Astrocyte (in vitro differentiated cells and primary cell): Measurements from ENCODE around the gene ZBTB17. TPM values are rescaled to one million over a fixed set of nuclear protein-coding genes. Genes with fewer than 3 reads are reported as not detected.

Source experiments
- DNase-seq: peaks from one replicate; pipeline ENCODE4 v3.0.0-alpha.2; 2010; ENCODE audit warnings: low read depth
- FAIRE-seq: peaks from 2 replicates; lab custom pipeline; 2011; peaks lifted over from hg19 to GRCh38; lab: Jason Lieb, UNC
- H2AFZ ChIP-seq: 2 replicates; pipeline ENCODE4 v1.6.0; 2012; ENCODE audit warnings: low read depth, low read length, inconsistent platforms
- H3K27ac ChIP-seq: 2 replicates; pipeline ENCODE4 v1.5.1; 2011; ENCODE audit warnings: low read depth, low read length, inconsistent platforms
- H3K27me3 ChIP-seq: 2 replicates; pipeline ENCODE4 v1.6.0; 2011; ENCODE audit warnings: low read length, inconsistent platforms; ENCODE audit not compliant: insufficient read depth
- H3K36me3 ChIP-seq: 2 replicates; pipeline ENCODE4 v1.5.1; 2011; ENCODE audit warnings: low read length, inconsistent platforms; ENCODE audit not compliant: insufficient read depth
- H3K4me1 ChIP-seq: 2 replicates; pipeline ENCODE4 v1.5.1; 2011; ENCODE audit warnings: low read length, inconsistent platforms; ENCODE audit not compliant: insufficient read depth
- H3K4me2 ChIP-seq: 2 replicates; pipeline ENCODE4 v1.6.0; 2012; ENCODE audit warnings: low read length, inconsistent platforms
- H3K4me3 ChIP-seq: 2 replicates; pipeline ENCODE4 v1.5.1; 2011; ENCODE audit warnings: low read depth, mild to moderate bottlenecking, low read length, inconsistent platforms; ENCODE audit not compliant: insufficient read depth
- H3K79me2 ChIP-seq: 2 replicates; pipeline ENCODE4 v1.6.0; 2012; ENCODE audit warnings: mild to moderate bottlenecking, low read length, inconsistent platforms; ENCODE audit not compliant: insufficient read depth
- H3K9ac ChIP-seq: 2 replicates; pipeline ENCODE4 v1.6.0; 2012; ENCODE audit warnings: mild to moderate bottlenecking, low read length, inconsistent platforms
- H3K9me3 ChIP-seq: 2 replicates; pipeline ENCODE4 v1.5.1; 2012; ENCODE audit warnings: low read depth, mild to moderate bottlenecking, low read length, inconsistent platforms; ENCODE audit not compliant: insufficient read depth
- H4K20me1 ChIP-seq: 2 replicates; pipeline ENCODE4 v1.6.0; 2012; ENCODE audit warnings: low read length, inconsistent platforms; ENCODE audit not compliant: insufficient read depth
- H3K27ac Mint-ChIP-seq: one replicate; pipeline ENCODE4 v1.8.0; 2021; ENCODE audit warnings: mild to moderate bottlenecking, mixed read lengths; ENCODE audit not compliant: unreplicated experiment
- H3K27me3 Mint-ChIP-seq: one replicate; pipeline ENCODE4 v1.8.0; 2021; ENCODE audit warnings: low read depth, mixed read lengths; ENCODE audit not compliant: unreplicated experiment
- H3K36me3 Mint-ChIP-seq: one replicate; pipeline ENCODE4 v1.8.0; 2021; ENCODE audit warnings: low read depth, mixed read lengths; ENCODE audit not compliant: unreplicated experiment
- H3K4me1 Mint-ChIP-seq: one replicate; pipeline ENCODE4 v1.8.0; 2021; ENCODE audit warnings: low read depth, mixed read lengths; ENCODE audit not compliant: unreplicated experiment
- H3K4me3 Mint-ChIP-seq: one replicate; pipeline ENCODE4 v1.8.0; 2021; ENCODE audit warnings: mild to moderate bottlenecking, moderate library complexity, mixed read lengths; ENCODE audit not compliant: unreplicated experiment
- H3K9me3 Mint-ChIP-seq: one replicate; pipeline ENCODE4 v1.8.0; 2021; ENCODE audit warnings: mild to moderate bottlenecking, mixed read lengths; ENCODE audit not compliant: unreplicated experiment
- EZH2 ChIP-seq: IDR thresholded peaks from 2 replicates; pipeline ENCODE4 v1.6.1; 2012; ENCODE audit warnings: mild to moderate bottlenecking, low read length, inconsistent platforms; ENCODE audit not compliant: insufficient read depth
- total RNA-seq: library from RNA; stranded (reverse); gene quantifications from 2 replicates; pipeline ENCODE4 v1.2.1, GENCODE V29; 2021
- TF ChIP-seq, protein P1 (sequence below): IDR thresholded peaks from 2 replicates; pipeline ENCODE4 v1.5.1; 2011; ENCODE audit warnings: low read depth, mild to moderate bottlenecking, inconsistent platforms, low read length, moderate library complexity; ENCODE audit not compliant: insufficient read depth

ZBTB17 gene
- total RNA-seq, 1 donor from 2014 or later: 28.1 TPM

DNA sequence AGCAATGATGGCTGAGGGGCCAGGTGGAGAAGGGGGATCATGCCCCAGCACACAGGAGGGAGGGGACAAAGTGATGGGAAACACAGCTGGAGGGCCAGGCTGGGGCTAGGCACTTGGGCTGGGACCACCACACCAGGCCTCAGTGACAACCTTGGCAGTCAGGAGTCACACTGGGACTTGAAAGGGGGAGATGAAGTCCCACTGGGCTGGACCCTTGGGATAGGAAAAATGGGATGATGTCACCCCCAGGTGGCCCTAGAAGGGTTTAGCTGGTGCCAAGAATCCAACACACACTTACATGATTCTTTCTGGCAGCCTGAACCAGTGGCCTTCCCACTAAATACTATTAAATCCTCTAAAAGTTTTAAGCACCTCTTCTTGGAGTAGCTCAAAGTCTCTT lies 17.1 kb downstream of the ZBTB17 start:
- Mint-ChIP-seq H3K4me3 (no peak overlapping the region), H3K9me3 (no peaks in the 10 kb centered on the region), H3K27ac (no peak overlapping the region), H3K27me3 (no peaks in the 10 kb centered on the region), H3K36me3 (peaks cover 10% of the 10 kb centered on the region), H3K4me1 (peaks cover 26% of the 10 kb centered on the region)
- H3K36me3 ChIP-seq: no peaks in the 10 kb centered on the region
- no peaks in the 10 kb centered on the region for H3K27me3 ChIP-seq
- no peaks in the 10 kb centered on the region for H3K9me3 ChIP-seq
- H4K20me1 ChIP-seq: peaks cover 51% of the 10 kb centered on the region
- no peak for FAIRE-seq
- peaks cover 32% of the 10 kb centered on the region for H3K4me1 ChIP-seq
- DNase-seq: peak; percentile 42
- no peak overlapping the region for H3K4me3 ChIP-seq
- TF ChIP-seq, protein P1, sequence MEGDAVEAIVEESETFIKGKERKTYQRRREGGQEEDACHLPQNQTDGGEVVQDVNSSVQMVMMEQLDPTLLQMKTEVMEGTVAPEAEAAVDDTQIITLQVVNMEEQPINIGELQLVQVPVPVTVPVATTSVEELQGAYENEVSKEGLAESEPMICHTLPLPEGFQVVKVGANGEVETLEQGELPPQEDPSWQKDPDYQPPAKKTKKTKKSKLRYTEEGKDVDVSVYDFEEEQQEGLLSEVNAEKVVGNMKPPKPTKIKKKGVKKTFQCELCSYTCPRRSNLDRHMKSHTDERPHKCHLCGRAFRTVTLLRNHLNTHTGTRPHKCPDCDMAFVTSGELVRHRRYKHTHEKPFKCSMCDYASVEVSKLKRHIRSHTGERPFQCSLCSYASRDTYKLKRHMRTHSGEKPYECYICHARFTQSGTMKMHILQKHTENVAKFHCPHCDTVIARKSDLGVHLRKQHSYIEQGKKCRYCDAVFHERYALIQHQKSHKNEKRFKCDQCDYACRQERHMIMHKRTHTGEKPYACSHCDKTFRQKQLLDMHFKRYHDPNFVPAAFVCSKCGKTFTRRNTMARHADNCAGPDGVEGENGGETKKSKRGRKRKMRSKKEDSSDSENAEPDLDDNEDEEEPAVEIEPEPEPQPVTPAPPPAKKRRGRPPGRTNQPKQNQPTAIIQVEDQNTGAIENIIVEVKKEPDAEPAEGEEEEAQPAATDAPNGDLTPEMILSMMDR: no peak
- no peak for TF ChIP-seq EZH2
- peaks cover 94% of the 10 kb centered on the region for H3K79me2 ChIP-seq
- H3K4me2 ChIP-seq: no peak overlapping the region
- H3K9ac ChIP-seq: peak overlapping the region; percentile 24
- no peak overlapping the region for H2AFZ ChIP-seq
- peak overlapping the region; percentile 15 for H3K27ac ChIP-seq

DNA sequence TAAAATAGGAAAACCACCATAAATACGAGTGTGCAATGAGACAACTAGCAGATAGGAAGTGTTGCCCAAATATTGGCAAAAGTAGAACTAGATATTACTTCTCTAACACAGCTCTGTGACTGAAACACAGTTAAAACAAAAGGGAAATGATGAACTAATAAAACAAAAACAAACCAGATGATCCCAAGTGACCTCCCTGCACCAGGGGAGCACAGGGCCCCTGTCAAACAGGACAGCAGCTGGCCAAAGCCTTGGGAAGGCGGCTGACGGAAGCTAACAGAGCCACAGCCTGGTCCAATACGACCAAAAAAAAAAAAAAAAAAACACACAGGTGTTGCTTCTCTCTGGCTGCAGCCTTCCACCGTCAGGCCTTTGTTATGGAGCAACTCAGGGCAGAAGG lies 17.8 kb downstream of the ZBTB17 start:
- H3K36me3 Mint-ChIP-seq: peaks cover 10% of the 10 kb centered on the region
- peak overlapping the region; percentile 0 for H3K4me2 ChIP-seq
- DNase-seq (no peak), FAIRE-seq (no peak)
- H3K4me1 Mint-ChIP-seq: peaks cover 31% of the 10 kb centered on the region
- no peaks in the 10 kb centered on the region for H3K9me3 ChIP-seq
- H3K27me3 ChIP-seq: no peaks in the 10 kb centered on the region
- no peaks in the 10 kb centered on the region for H3K27me3 Mint-ChIP-seq
- peaks cover 95% of the 10 kb centered on the region for H3K79me2 ChIP-seq
- TF ChIP-seq, protein P1: no peak
- TF ChIP-seq EZH2: no peak
- H3K9me3 Mint-ChIP-seq: no peaks in the 10 kb centered on the region
- no peak overlapping the region for H3K27ac ChIP-seq
- H3K4me3 ChIP-seq: no peak overlapping the region
- no peak overlapping the region for H2AFZ ChIP-seq
- no peaks in the 10 kb centered on the region for H3K36me3 ChIP-seq
- H3K4me1 ChIP-seq: peaks cover 39% of the 10 kb centered on the region
- no peak overlapping the region for H3K4me3 Mint-ChIP-seq
- H3K27ac Mint-ChIP-seq: no peak overlapping the region
- peaks cover 47% of the 10 kb centered on the region for H4K20me1 ChIP-seq
- H3K9ac ChIP-seq: no peak overlapping the region

DNA sequence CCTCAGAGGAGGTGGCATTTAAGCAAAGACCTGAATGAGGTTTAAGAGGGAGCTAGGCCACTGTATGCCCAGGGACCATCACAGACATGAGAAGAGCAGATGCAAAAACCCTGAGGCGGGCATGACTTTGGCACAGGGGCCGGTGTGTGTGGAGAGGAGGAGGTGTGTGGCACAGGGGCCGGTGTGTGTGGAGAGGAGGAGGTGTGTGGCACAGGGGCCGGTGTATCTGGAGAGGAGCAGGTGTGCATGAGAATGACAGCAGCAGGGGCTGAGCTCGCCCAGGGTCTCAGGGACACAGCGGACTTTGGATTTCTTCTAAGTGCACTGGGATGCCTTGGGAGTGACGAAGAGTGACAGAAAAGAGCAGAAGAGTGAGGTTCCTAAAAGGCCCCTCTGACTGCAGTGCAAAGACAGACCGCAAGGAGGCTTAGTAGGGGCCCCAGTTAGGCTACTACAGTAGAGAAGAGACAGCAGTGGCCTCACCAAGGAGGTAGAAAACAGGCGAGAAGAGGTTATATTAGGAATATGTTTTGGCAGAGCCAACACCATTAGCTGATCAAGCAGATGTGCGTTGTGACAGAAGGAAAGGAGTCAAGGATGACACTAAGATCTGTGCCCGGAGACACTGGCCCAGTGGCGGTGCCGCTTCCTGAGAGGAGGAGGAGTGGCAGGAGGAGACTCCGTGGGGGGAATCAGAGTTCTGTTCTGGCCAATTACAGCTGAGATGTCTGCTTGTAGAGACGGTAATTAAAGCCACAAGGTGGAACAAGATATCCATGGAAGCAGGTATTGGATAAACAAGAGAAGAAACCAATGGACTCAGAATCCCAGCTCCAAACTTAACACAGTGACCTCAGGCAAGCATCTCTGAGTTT lies 18.4 kb downstream of the ZBTB17 start:
- Mint-ChIP-seq H3K27ac (no peak overlapping the region), H3K4me3 (no peak overlapping the region), H3K4me1 (peaks cover 35% of the 10 kb centered on the region), H3K9me3 (no peaks in the 10 kb centered on the region), H3K27me3 (no peaks in the 10 kb centered on the region), H3K36me3 (peaks cover 10% of the 10 kb centered on the region)
- Histone ChIP-seq H4K20me1 (peaks cover 43% of the 10 kb centered on the region), H3K9me3 (no peaks in the 10 kb centered on the region), H3K79me2 (peaks cover 89% of the 10 kb centered on the region), H3K36me3 (no peaks in the 10 kb centered on the region), H3K4me1 (peaks cover 45% of the 10 kb centered on the region), H2AFZ (no peak overlapping the region), H3K27me3 (no peaks in the 10 kb centered on the region), H3K9ac (no peak overlapping the region), H3K4me2 (peak overlapping the region; percentile 0), H3K27ac (no peak overlapping the region), H3K4me3 (no peak overlapping the region)
- DNase-seq: no peak
- TF ChIP-seq EZH2: no peak
- TF ChIP-seq, protein P1: peak; percentile 37
- FAIRE-seq: no peak
